Ecto neural progenitor cell (in vitro differentiated cells): ENCODE measurements around the gene AGK.
"Not testable (repeated sequence)": the region's sequence is repeated elsewhere in the genome, so short reads cannot be mapped to it uniquely, and the experiment has no call there.

Experiments used
- DNase-seq: peaks from one replicate; pipeline ENCODE4 v3.0.0-alpha.2; 2018; ENCODE audit warnings: low spot score

Gene AGK

GRCh38 chr7:141557360-141557759, 6.2 kb downstream of the AGK start:
- no peak for DNase-seq

GRCh38 chr7:141557831-141558531, 6.8 kb downstream of the AGK start:
- DNase-seq, result not testable (repeated sequence)

GRCh38 chr7:141558544-141559183, 7.5 kb downstream of the AGK start:
- DNase-seq, result no peak

- no peak for DNase-seq
These were observed 8.8 kb downstream of the AGK start for GRCh38 chr7:141559961-141560360.

GRCh38 chr7:141562036-141562435, 10.8 kb downstream of the AGK start:
- DNase-seq, result no peak

- no peak for DNase-seq
These were observed 11.3 kb downstream of the AGK start for GRCh38 chr7:141562543-141562942.

- DNase-seq, result no peak
These were observed 11.8 kb downstream of the AGK start for GRCh38 chr7:141562972-141563371.

GRCh38 chr7:141563956-141564623, 12.9 kb downstream of the AGK start:
- DNase-seq, result no peak

GRCh38 chr7:141567432-141567831, 16.2 kb downstream of the AGK start:
- DNase-seq, result no peak

- DNase-seq, result no peak
These were observed 17.0 kb downstream of the AGK start for GRCh38 chr7:141568227-141568626.

- no peak for DNase-seq
These were observed 19.8 kb downstream of the AGK start for GRCh38 chr7:141571059-141571458.

- DNase-seq, result no peak
These were observed 21.0 kb downstream of the AGK start for GRCh38 chr7:141572175-141572574.

GRCh38 chr7:141573511-141573910, 22.3 kb downstream of the AGK start:
- no peak for DNase-seq

- no peak for DNase-seq
These were observed 24.0 kb downstream of the AGK start for GRCh38 chr7:141575164-141575563.

- no peak for DNase-seq
These were observed 24.6 kb downstream of the AGK start for GRCh38 chr7:141575654-141576448.

GRCh38 chr7:141577043-141577839, 26.0 kb downstream of the AGK start:
- DNase-seq, result no peak

- DNase-seq, result not testable (repeated sequence)
These were observed 28.7 kb downstream of the AGK start for GRCh38 chr7:141579953-141580352.

GRCh38 chr7:141582063-141582462, 30.9 kb downstream of the AGK start:
- not testable (repeated sequence) for DNase-seq

GRCh38 chr7:141584935-141585334, 33.7 kb downstream of the AGK start:
- DNase-seq, result no peak

GRCh38 chr7:141585592-141586510, 34.6 kb downstream of the AGK start:
- no peak for DNase-seq

- no peak for DNase-seq
These were observed 35.7 kb downstream of the AGK start for GRCh38 chr7:141586878-141587277.
